22Rv1 (cell line): ENCODE results near the gene TRPV2.

Experiments
- ZFX ChIP-seq: fragments of 450-650 bp; IDR thresholded peaks from 2 replicates; pipeline ENCODE4 v1.6.1; 2017; ENCODE audit warnings: antibody characterized with exemption, borderline replicate concordance
- TF ChIP-seq, protein P1 (sequence below): fragments of 450-650 bp; IDR thresholded peaks from 2 replicates; pipeline ENCODE4 v1.5.1; 2017; ENCODE audit warnings: mild to moderate bottlenecking

DNA sequence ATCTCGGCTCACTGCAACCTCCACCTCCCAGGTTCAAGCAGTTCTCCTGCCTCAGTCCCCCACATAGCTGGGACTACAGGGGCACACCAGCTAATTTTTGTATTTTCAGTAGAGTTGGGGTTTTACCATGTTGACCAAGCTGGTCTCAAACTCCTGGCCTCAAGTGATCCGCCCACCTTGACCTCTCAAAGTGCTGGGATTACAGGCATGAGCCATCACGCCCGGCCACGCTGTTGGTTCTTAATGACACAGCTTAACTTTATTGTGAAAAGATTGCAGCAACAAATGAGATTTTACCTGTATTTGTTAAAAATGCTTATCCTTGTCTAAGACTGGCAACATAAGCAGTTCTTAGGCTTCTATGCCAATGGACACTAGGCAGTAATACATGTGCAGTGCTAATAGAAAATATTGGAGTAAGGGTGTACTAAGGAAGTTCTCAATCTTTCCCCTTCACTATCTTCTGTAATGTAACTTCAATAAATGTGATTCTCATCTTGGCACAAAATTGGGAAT is 31.5 kb upstream of the TRPV2 start:
- TF ChIP-seq ZFX = no peak
- TF ChIP-seq, protein P1, sequence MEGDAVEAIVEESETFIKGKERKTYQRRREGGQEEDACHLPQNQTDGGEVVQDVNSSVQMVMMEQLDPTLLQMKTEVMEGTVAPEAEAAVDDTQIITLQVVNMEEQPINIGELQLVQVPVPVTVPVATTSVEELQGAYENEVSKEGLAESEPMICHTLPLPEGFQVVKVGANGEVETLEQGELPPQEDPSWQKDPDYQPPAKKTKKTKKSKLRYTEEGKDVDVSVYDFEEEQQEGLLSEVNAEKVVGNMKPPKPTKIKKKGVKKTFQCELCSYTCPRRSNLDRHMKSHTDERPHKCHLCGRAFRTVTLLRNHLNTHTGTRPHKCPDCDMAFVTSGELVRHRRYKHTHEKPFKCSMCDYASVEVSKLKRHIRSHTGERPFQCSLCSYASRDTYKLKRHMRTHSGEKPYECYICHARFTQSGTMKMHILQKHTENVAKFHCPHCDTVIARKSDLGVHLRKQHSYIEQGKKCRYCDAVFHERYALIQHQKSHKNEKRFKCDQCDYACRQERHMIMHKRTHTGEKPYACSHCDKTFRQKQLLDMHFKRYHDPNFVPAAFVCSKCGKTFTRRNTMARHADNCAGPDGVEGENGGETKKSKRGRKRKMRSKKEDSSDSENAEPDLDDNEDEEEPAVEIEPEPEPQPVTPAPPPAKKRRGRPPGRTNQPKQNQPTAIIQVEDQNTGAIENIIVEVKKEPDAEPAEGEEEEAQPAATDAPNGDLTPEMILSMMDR = no peak
